Caco-2 (cell line): ENCODE data around the gene RAB1B. TPM values are rescaled to one million over a fixed set of nuclear protein-coding genes. Genes with fewer than 3 reads are reported as not detected.

ENCODE experiments used
- BruUV-seq: library from RNA; stranded (reverse); fragments of 400-500 nt; replicated peaks from 2 replicates; lab custom pipeline; 2021; lab: Mats Ljungman, UMichigan
- CTCF ChIA-PET: fragments of 300-600 bp; sonication (Branson Sonifier 250); formaldehyde crosslinking; loops from one replicate; lab custom pipeline; 2022; ENCODE audit warnings: antibody characterized with exemption; lab: Charles Lee
- POLR2A ChIA-PET: fragments of 300-600 bp; sonication (Branson Sonifier 250); formaldehyde crosslinking; loops from one replicate; lab custom pipeline; 2022; ENCODE audit warnings: antibody characterized with exemption; lab: Charles Lee
- DNase-seq, 2 experiments: peaks; one replicate each; pipeline versions ENCODE4 v3.0.0 to v3.0.0-alpha.2; 2020 to 2022
- H3K27me3 ChIP-seq: replicated peaks from 2 replicates; pipeline ENCODE4 v1.6.0; 2011; ENCODE audit warnings: low read length; ENCODE audit not compliant: control insufficient read depth, insufficient read depth
- H3K36me3 ChIP-seq: 2 replicates; pipeline ENCODE4 v1.5.1; 2011; ENCODE audit warnings: low read length; ENCODE audit not compliant: control insufficient read depth, insufficient read depth
- H3K4me1 ChIP-seq: fragments of 250-450 bp; sonication (Bioruptor Pico); 2 replicates; pipeline ENCODE4 v1.5.1; 2020; ENCODE audit warnings: mild to moderate bottlenecking
- H3K4me3 ChIP-seq: 2 replicates; pipeline ENCODE4 v1.5.1; 2011; ENCODE audit warnings: low read depth, mild to moderate bottlenecking, control low read depth, low read length
- H3K9me3 ChIP-seq: fragments of 250-450 bp; sonication (Bioruptor Pico); 2 replicates; pipeline ENCODE4 v1.5.1; 2020; ENCODE audit warnings: mild to moderate bottlenecking, moderate library complexity
- H3K27ac Mint-ChIP-seq: one replicate; pipeline ENCODE4 v1.8.0; 2022; ENCODE audit warnings: mixed read lengths; ENCODE audit not compliant: unreplicated experiment
- H3K27me3 Mint-ChIP-seq: one replicate; pipeline ENCODE4 v1.8.0; 2022; ENCODE audit warnings: mixed read lengths; ENCODE audit not compliant: insufficient read depth, unreplicated experiment
- H3K36me3 Mint-ChIP-seq: one replicate; pipeline ENCODE4 v1.8.0; 2022; ENCODE audit warnings: mild to moderate bottlenecking, mixed read lengths; ENCODE audit not compliant: insufficient read depth, unreplicated experiment
- H3K4me1 Mint-ChIP-seq: one replicate; pipeline ENCODE4 v1.8.0; 2022; ENCODE audit warnings: low read depth, mixed read lengths; ENCODE audit not compliant: unreplicated experiment
- H3K4me3 Mint-ChIP-seq: one replicate; pipeline ENCODE4 v1.8.0; 2022; ENCODE audit warnings: mild to moderate bottlenecking, moderate library complexity, mixed read lengths; ENCODE audit not compliant: unreplicated experiment
- H3K9me3 Mint-ChIP-seq: one replicate; pipeline ENCODE4 v1.8.0; 2022; ENCODE audit warnings: mixed read lengths; ENCODE audit not compliant: unreplicated experiment
- CTCF ChIP-seq, 2 experiments: fragments of 200-600 bp in 1 of 2; IDR thresholded peaks; 1 replicate in 1 of 2; 2 replicates in 1 of 2; pipeline versions ENCODE4 v1.5.1 to v1.8.0; 2011 to 2022; ENCODE audit warnings: antibody characterized with exemption in 1 of 2, control low read depth in 1 of 2, inconsistent platforms in 1 of 2, low read depth in 1 of 2, low read length in 1 of 2, mild to moderate bottlenecking in 1 of 2, moderate library complexity in 1 of 2; ENCODE audit not compliant: insufficient read depth in 1 of 2, severe bottlenecking in 1 of 2, unreplicated experiment in 1 of 2
- intact Hi-C: fragments of 100-400 bp; cut with micrococcal nuclease; formaldehyde crosslinking; loops from one replicate; pipeline ENCODE4 v1.10.0; 2022; ENCODE audit not compliant: unreplicated experiment
- total RNA-seq: library from RNA; stranded (reverse); gene quantifications from 2 replicates; pipeline ENCODE4 v1.2.3, GENCODE V29; 2022

Gene RAB1B
- total RNA-seq, 1 experiment from 2014 or later: 132 TPM

GRCh38 chr11:66277471-66278362 lies 9.3 kb downstream of the RAB1B start, which contains the start of gene CNIH2:
Gene CNIH2 (plus strand): TSS chr11:66278175. CDS start chr11:66278457, 282 bp downstream.
- Mint-ChIP-seq H3K27ac (peak within 1 kb of the TSS; percentile 43), H3K27me3 (no peaks in the 10 kb centered on the region), H3K4me1 (peaks cover 26% of the 10 kb centered on the region), H3K36me3 (peaks cover 66% of the 10 kb centered on the region), H3K9me3 (no peaks in the 10 kb centered on the region), H3K4me3 (peak within 1 kb of the TSS; percentile 73)
- Histone ChIP-seq H3K9me3 (no peaks in the 10 kb centered on the region), H3K36me3 (peaks cover 5% of the 10 kb centered on the region), H3K27me3 (no peaks in the 10 kb centered on the region), H3K4me1 (peaks cover 11% of the 10 kb centered on the region), H3K4me3 (peak within 1 kb of the TSS; percentile 56)
- intact Hi-C loops: loop anchor here (1.0 kb wide), 1 partner anchor 9 kb away; the partner anchor contains the start of gene RAB1B
- no TSS peak for BruUV-seq
- no peak for TF ChIP-seq CTCF (IDR thresholded peaks at IDR 0.05; ENCODE audit: insufficient read depth in 1 of 2, low read depth in 1 of 2, low read length in 1 of 2, severe bottlenecking in 1 of 2, unreplicated experiment in 1 of 2)
- peak; percentile 58 to 82 for DNase-seq
- ChIA-PET POLR2A (no interaction called here), CTCF (interaction anchor here (0.6 kb wide), 1 partner anchor 59 kb away, joined by 9 read pairs; no protein-coding TSS in a partner anchor)

GRCh38 chr11:66278363-66279091 lies 10.1 kb downstream of the RAB1B start:
- POLR2A ChIA-PET: interaction anchor here (1.0 kb wide), 1 partner anchor 10 kb away, joined by 13 read pairs; the partner anchor contains the start of gene YIF1A
- Mint-ChIP-seq H3K4me1 (peaks cover 26% of the 10 kb centered on the region), H3K4me3 (peak overlapping the region; percentile 73), H3K27ac (peak overlapping the region; percentile 43), H3K27me3 (no peaks in the 10 kb centered on the region), H3K36me3 (peaks cover 65% of the 10 kb centered on the region), H3K9me3 (no peaks in the 10 kb centered on the region)
- TF ChIP-seq CTCF (IDR thresholded peaks at IDR 0.05; ENCODE audit: insufficient read depth in 1 of 2, low read depth in 1 of 2, low read length in 1 of 2, severe bottlenecking in 1 of 2, unreplicated experiment in 1 of 2): no peak
- no peaks in the 10 kb centered on the region for H3K27me3 ChIP-seq
- CTCF ChIA-PET: interaction anchor here (0.6 kb wide), 1 partner anchor 34 kb away, joined by 4 read pairs; no protein-coding TSS in a partner anchor
- H3K36me3 ChIP-seq: peaks cover 4% of the 10 kb centered on the region; the same call in 1 of the 2 replicates
- BruUV-seq: no TSS peak
- peaks cover 11% of the 10 kb centered on the region for H3K4me1 ChIP-seq
- DNase-seq: peak in 1 of 2 experiments; percentile 55
- no peaks in the 10 kb centered on the region for H3K9me3 ChIP-seq
- intact Hi-C loops: no loop called here
- H3K4me3 ChIP-seq: peak overlapping the region; percentile 56
